Fibroblast of lung (primary cell): ENCODE results near the gene MAGEF1. TPM values are rescaled to one million over a fixed set of nuclear protein-coding genes. Genes with fewer than 3 reads are reported as not detected.
A peak's percentile ranks its signal among the peaks of the same experiment; 100 is the strongest.

Source experiments
- DNase-seq, 2 donors: peaks; one replicate each; pipeline versions ENCODE4 v3.0.0 to v3.0.0-alpha.2; 2010; ENCODE audit warnings: low read depth in 2 of 2
- H2AFZ ChIP-seq: 2 replicates; pipeline ENCODE4 v1.5.1; 2012; ENCODE audit warnings: low read length, control low read depth, inconsistent platforms
- H3K27ac ChIP-seq: 2 replicates; pipeline ENCODE4 v1.5.1; 2011; ENCODE audit warnings: low read length, control low read depth; ENCODE audit not compliant: insufficient read depth
- H3K27me3 ChIP-seq: 2 replicates; pipeline ENCODE4 v1.5.1; 2011; ENCODE audit warnings: mild to moderate bottlenecking, low read length; ENCODE audit not compliant: control insufficient read depth, insufficient read depth
- H3K36me3 ChIP-seq: 2 replicates; pipeline ENCODE4 v1.5.1; 2011; ENCODE audit warnings: low read length; ENCODE audit not compliant: control insufficient read depth, insufficient read depth
- H3K4me1 ChIP-seq: 2 replicates; pipeline ENCODE4 v1.5.1; 2011; ENCODE audit warnings: low read length; ENCODE audit not compliant: control insufficient read depth, insufficient read depth; ENCODE audit errors: extremely low read depth
- H3K4me2 ChIP-seq: 2 replicates; pipeline ENCODE4 v1.5.1; 2011; ENCODE audit warnings: low read length, control low read depth; ENCODE audit not compliant: insufficient read depth; ENCODE audit errors: extremely low read depth
- H3K4me3 ChIP-seq, 4 experiments: fragments of 200-600 bp in 1 of 4; sonication (generic) in 1 of 4; replicated peaks in 1 of 4; 2 replicates each; pipeline ENCODE4 v1.5.1; 2011 to 2016; ENCODE audit warnings: low read length in 4 of 4, low read depth in 3 of 4, mild to moderate bottlenecking in 3 of 4, control low read depth in 2 of 4, inconsistent platforms in 1 of 4, mixed read lengths in 1 of 4; ENCODE audit not compliant: insufficient read depth in 1 of 4; ENCODE audit errors: control extremely low read depth in 1 of 4
- H3K79me2 ChIP-seq: 2 replicates; pipeline ENCODE4 v1.5.1; 2012; ENCODE audit warnings: mild to moderate bottlenecking, low read length, inconsistent platforms; ENCODE audit not compliant: control insufficient read depth, insufficient read depth
- H3K9ac ChIP-seq: 2 replicates; pipeline ENCODE4 v1.5.1; 2011; ENCODE audit warnings: mild to moderate bottlenecking, low read length, control low read depth; ENCODE audit not compliant: insufficient read depth
- H3K9me3 ChIP-seq: 2 replicates; pipeline ENCODE4 v1.5.1; 2012; ENCODE audit warnings: low read depth, low read length; ENCODE audit not compliant: control insufficient read depth, insufficient read depth
- H4K20me1 ChIP-seq: 2 replicates; pipeline ENCODE4 v1.5.1; 2011; ENCODE audit warnings: low read length; ENCODE audit not compliant: control insufficient read depth, insufficient read depth; ENCODE audit errors: extremely low read depth
- EZH2 ChIP-seq: IDR thresholded peaks from 2 replicates; pipeline ENCODE4 v1.5.1; 2012; ENCODE audit warnings: low read length, control low read depth, mild to moderate bottlenecking; ENCODE audit errors: missing control alignments
- polyA plus RNA-seq, 2 donors: library from polyadenylated mRNA; depleted of rRNA in 1 of 2; stranded (reverse) in 1 of 2; unstranded in 1 of 2; fragments of >200 nt; gene quantifications; 2 replicates each; pipeline ENCODE4 v1.2.1, GENCODE V29; 2011 to 2012; ENCODE audit warnings: missing spikeins in 1 of 2
- total RNA-seq: library from RNA; depleted of rRNA; stranded (reverse); fragments of >200 nt; gene quantifications from 2 replicates; pipeline ENCODE4 v1.2.1, GENCODE V29; 2014
- TF ChIP-seq, protein P1 (sequence below), 2 donors: IDR thresholded peaks in 1 of 2; conservative IDR thresholded peaks in 1 of 2; 1 replicate in 1 of 2; 2 replicates in 1 of 2; pipeline ENCODE4 v1.5.1; 2011 to 2012; ENCODE audit warnings: low read length in 2 of 2, control low read depth in 1 of 2, inconsistent platforms in 1 of 2, low read depth in 1 of 2, mild to moderate bottlenecking in 1 of 2

Gene MAGEF1
- total and polyA plus RNA-seq, 2 donors (not counting 1 experiment from before 2014, with no cell fraction given): 21.5 to 22.6 TPM

DNA sequence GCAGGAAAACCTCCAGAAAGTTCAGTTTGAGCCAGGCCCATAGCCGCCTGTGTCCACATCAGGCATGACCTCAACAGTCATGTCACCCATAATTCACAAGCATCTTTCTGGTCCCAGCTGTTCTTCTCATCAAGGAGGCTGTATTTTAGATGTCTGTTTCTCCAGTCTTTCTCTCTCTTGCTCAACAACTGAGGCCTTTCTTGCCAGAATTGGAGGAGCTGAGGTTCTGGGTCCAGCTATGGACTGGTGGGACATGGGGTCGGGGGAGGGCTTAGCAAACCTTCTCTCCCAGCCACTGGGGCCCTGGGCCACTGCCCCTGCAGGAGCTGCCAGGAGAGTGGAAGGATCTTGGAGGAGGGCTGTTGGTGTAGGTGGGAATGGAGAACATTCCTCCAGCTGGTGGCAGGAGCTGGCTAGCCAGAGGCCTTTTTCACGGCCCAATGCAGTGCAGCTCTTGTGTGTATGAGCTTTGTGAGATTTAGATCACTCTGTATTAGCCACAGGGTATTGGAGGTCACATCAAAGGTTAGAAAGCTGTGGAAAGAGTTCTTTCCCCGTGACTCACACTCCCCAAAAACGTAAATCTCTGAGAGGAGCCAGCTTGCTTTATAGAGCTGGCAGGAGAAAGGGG, 23.5 kb downstream of the MAGEF1 start:
- Histone ChIP-seq H3K4me1 (peaks cover 7% of the 10 kb centered on the region), H3K79me2 (no peaks in the 10 kb centered on the region), H3K36me3 (no peaks in the 10 kb centered on the region), H3K4me3 (no peak overlapping the region), H3K9me3 (no peaks in the 10 kb centered on the region), H4K20me1 (no peaks in the 10 kb centered on the region), H3K27ac (no peak overlapping the region), H2AFZ (no peak overlapping the region), H3K27me3 (peaks cover 8% of the 10 kb centered on the region), H3K9ac (no peak overlapping the region), H3K4me2 (no peak overlapping the region)
- TF ChIP-seq, protein P1, sequence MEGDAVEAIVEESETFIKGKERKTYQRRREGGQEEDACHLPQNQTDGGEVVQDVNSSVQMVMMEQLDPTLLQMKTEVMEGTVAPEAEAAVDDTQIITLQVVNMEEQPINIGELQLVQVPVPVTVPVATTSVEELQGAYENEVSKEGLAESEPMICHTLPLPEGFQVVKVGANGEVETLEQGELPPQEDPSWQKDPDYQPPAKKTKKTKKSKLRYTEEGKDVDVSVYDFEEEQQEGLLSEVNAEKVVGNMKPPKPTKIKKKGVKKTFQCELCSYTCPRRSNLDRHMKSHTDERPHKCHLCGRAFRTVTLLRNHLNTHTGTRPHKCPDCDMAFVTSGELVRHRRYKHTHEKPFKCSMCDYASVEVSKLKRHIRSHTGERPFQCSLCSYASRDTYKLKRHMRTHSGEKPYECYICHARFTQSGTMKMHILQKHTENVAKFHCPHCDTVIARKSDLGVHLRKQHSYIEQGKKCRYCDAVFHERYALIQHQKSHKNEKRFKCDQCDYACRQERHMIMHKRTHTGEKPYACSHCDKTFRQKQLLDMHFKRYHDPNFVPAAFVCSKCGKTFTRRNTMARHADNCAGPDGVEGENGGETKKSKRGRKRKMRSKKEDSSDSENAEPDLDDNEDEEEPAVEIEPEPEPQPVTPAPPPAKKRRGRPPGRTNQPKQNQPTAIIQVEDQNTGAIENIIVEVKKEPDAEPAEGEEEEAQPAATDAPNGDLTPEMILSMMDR (conservative IDR thresholded peaks at IDR 0.05 in 1 of 2, IDR thresholded peaks at IDR 0.05 in 1 of 2; ENCODE audit: low read depth in 1 of 2, low read length in 2 of 2): no peak
- no peak for TF ChIP-seq EZH2
- peak; percentile 88 to 93 for DNase-seq

DNA sequence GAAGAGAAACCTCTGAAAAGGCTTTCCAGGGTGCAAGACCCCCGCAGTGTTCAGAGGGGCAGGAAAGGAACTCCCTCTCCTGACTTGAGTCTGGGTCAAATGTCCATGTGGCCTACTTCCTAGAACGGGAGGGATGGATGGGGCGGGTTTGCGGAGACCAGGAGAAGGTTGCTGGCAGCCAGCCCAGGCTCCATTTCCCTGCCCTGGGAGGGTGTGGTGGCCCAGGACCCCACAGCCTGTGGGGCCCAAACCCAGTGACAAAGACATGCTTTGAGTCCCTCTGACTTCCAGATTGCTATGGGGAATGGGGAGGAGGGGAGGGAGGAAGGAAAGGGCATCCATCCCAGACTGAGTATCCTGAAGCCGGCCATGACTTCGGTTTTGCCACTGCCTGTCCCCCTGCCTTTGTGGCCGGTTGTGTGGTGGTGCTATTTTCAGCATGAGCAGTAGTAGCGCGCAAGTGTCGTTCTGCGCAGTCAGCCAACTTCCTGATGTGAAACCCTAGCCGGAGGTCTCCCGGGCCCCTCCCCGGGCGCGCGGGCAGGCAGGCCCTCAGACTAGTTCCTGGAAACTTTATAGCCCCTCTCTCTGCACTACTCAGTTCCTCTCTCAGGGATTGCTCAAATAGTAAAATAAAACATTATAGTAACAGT, 24.4 kb downstream of the MAGEF1 start:
- H3K27ac ChIP-seq: no peak overlapping the region
- no peak overlapping the region for H3K4me3 ChIP-seq
- no peaks in the 10 kb centered on the region for H3K36me3 ChIP-seq
- no peak for TF ChIP-seq EZH2
- TF ChIP-seq, protein P1 (conservative IDR thresholded peaks at IDR 0.05 in 1 of 2, IDR thresholded peaks at IDR 0.05 in 1 of 2; ENCODE audit: low read depth in 1 of 2, low read length in 2 of 2): no peak
- H3K9me3 ChIP-seq: no peaks in the 10 kb centered on the region
- peaks cover 8% of the 10 kb centered on the region for H3K27me3 ChIP-seq
- no peak overlapping the region for H2AFZ ChIP-seq
- H4K20me1 ChIP-seq: no peaks in the 10 kb centered on the region
- no peak overlapping the region for H3K9ac ChIP-seq
- H3K79me2 ChIP-seq: no peaks in the 10 kb centered on the region
- no peak for DNase-seq
- H3K4me2 ChIP-seq: no peak overlapping the region
- peaks cover 7% of the 10 kb centered on the region for H3K4me1 ChIP-seq

DNA sequence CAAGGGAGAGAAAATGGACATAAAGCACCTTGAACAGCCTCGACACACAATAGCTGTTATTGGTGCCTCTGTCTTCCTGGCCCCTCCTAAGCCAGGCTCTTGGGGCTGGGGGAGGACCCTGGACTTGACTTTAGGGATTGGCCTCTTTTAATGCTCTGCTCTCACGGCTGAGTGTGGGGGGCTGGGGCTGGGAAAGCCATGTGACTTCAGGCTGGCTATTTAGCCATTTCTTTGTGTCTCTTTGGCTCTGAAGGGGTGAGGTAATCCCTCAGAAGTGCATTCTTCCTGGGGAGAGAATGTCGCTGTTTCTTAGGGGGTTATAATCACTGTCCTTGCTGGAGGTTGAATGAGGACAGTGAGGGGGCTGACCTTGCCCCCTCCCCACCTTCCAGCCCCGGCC, 26.2 kb downstream of the MAGEF1 start:
- no peak overlapping the region for H3K9ac ChIP-seq
- H3K4me2 ChIP-seq: no peak overlapping the region
- H3K27me3 ChIP-seq: peaks cover 8% of the 10 kb centered on the region
- H3K79me2 ChIP-seq: no peaks in the 10 kb centered on the region
- H4K20me1 ChIP-seq: no peaks in the 10 kb centered on the region
- TF ChIP-seq, protein P1 (conservative IDR thresholded peaks at IDR 0.05 in 1 of 2, IDR thresholded peaks at IDR 0.05 in 1 of 2; ENCODE audit: low read depth in 1 of 2, low read length in 2 of 2): no peak
- TF ChIP-seq EZH2: no peak
- H3K9me3 ChIP-seq: no peaks in the 10 kb centered on the region
- H3K4me1 ChIP-seq: peaks cover 7% of the 10 kb centered on the region
- no peak overlapping the region for H3K4me3 ChIP-seq
- DNase-seq: peak in 1 of 2 donors; percentile 45
- H3K36me3 ChIP-seq: no peaks in the 10 kb centered on the region
- H3K27ac ChIP-seq: no peak overlapping the region
- H2AFZ ChIP-seq: no peak overlapping the region
